ENCODE data around the gene YPEL2. TPM values are rescaled to one million over a fixed set of nuclear protein-coding genes. Genes with fewer than 3 reads are reported as not detected.

YPEL2 gene
- total and polyA plus RNA-seq, 2 of the 13 experiments (the other 11 are each of a cell fraction or from before 2014, with no cell fraction given): 8.5 to 21.1 TPM

GRCh38 chr17:59330053-59330942, 1.2 kb upstream of the YPEL2 start (continued):
- TF ChIP-seq NFRKB (IDR thresholded peaks at IDR 0.05) (no peak), HMGXB3 (CRISPR knock-in tag; IDR thresholded peaks at IDR 0.05; ENCODE audit: borderline replicate concordance) (no peak), CTCF (CRISPR knock-in tag; IDR thresholded peaks at IDR 0.05) (0 out of 2 replicates have a peak, but pooled peaks have one; percentile 16), IKZF5 (CRISPR knock-in tag; IDR thresholded peaks at IDR 0.05) (peak; percentile 80), TBX2 (CRISPR knock-in tag; IDR thresholded peaks at IDR 0.05; ENCODE audit: borderline replicate concordance) (peak; percentile 74; the same call in 1 of the 2 replicates), MXD3 (CRISPR knock-in tag; IDR thresholded peaks at IDR 0.05) (peak; percentile 61), ZNF841 (CRISPR knock-in tag; IDR thresholded peaks at IDR 0.05; ENCODE audit: borderline replicate concordance) (no peak), MZF1 (CRISPR knock-in tag; IDR thresholded peaks at IDR 0.05; ENCODE audit: borderline replicate concordance) (no peak), ZFP82 (CRISPR knock-in tag; IDR thresholded peaks at IDR 0.05; ENCODE audit: borderline replicate concordance) (no peak; the same call in 1 of the 2 replicates), THYN1 (CRISPR knock-in tag; IDR thresholded peaks at IDR 0.05; ENCODE audit: borderline replicate concordance, low read depth) (no peak), TMF1 (CRISPR knock-in tag; IDR thresholded peaks at IDR 0.05; ENCODE audit: low read depth) (no peak), ZBTB43 (CRISPR knock-in tag; conservative IDR thresholded peaks at IDR 0.05) (peak; percentile 61; the same call in 1 of the 2 replicates), MED8 (CRISPR knock-in tag; IDR thresholded peaks at IDR 0.05; ENCODE audit: insufficient replicate concordance) (peak; percentile 66), HHEX (CRISPR knock-in tag; IDR thresholded peaks at IDR 0.05) (no peak), TCF12 (IDR thresholded peaks at IDR 0.05) (no peak), TCF12 (CRISPR knock-in tag; IDR thresholded peaks at IDR 0.05) (no peak), RBM39 (IDR thresholded peaks at IDR 0.05; ENCODE audit: low read depth, low read length, poor library complexity, severe bottlenecking) (no peak), CBFB (CRISPR knock-in tag; IDR thresholded peaks at IDR 0.05) (no peak), THAP11 (CRISPR knock-in tag; IDR thresholded peaks at IDR 0.05) (peak; percentile 55), KDM6A (CRISPR knock-in tag; IDR thresholded peaks at IDR 0.05; ENCODE audit: low read depth) (no peak; the same call in 1 of the 2 replicates)
